ENCODE data around the gene TAS2R60. TPM values are rescaled to one million over a fixed set of nuclear protein-coding genes. Genes with fewer than 3 reads are reported as not detected.

The TAS2R60 gene
- total and polyA plus RNA-seq, 9 of the 15 experiments (the other 6 are each of a cell fraction or from before 2014, with no cell fraction given): 0.08 TPM; not detected in 8

- Histone ChIP-seq H3K9me3 (replicated peaks; ENCODE audit: control insufficient read depth, insufficient read depth, low read depth, low read length) (no peaks in the 10 kb centered on the region), H3K9me1 (ENCODE audit: control insufficient read depth, insufficient read depth, low read length) (no peaks in the 10 kb centered on the region), H3K27me3 (ENCODE audit: control insufficient read depth in 2 of 2, insufficient read depth in 2 of 2, low read length in 2 of 2) (peaks cover 3 to 12% of the 10 kb centered on the region in 2 experiments; a peak in 4 of 5 replicates), H3K9ac (ENCODE audit: insufficient read depth in 1 of 2, low read depth in 2 of 2, low read length in 2 of 2) (no peak overlapping the region), H3K4me2 (ENCODE audit: insufficient read depth, low read length) (no peak overlapping the region), H3K27ac (ENCODE audit: extremely low read depth, low read depth, low read length) (no peak overlapping the region), H3K79me2 (ENCODE audit: control insufficient read depth, insufficient read depth, low read length) (no peaks in the 10 kb centered on the region), H4K20me1 (replicated peaks; ENCODE audit: control insufficient read depth, insufficient read depth, low read length) (no peaks in the 10 kb centered on the region), H2AFZ (ENCODE audit: low read depth, low read length) (no peak overlapping the region), H3K36me3 (ENCODE audit: control insufficient read depth, insufficient read depth, low read length) (no peaks in the 10 kb centered on the region), H3K4me1 (replicated peaks in 1 of 2; ENCODE audit: control insufficient read depth in 2 of 2, insufficient read depth in 2 of 2, low read length in 2 of 2) (no peaks in the 10 kb centered on the region), H3K4me3 (no peak overlapping the region)
- CTCF ChIA-PET (ENCODE audit: low intra/inter-chr PET ratio): no interaction called here
- intact Hi-C loops (cut with micrococcal nuclease) (no loop called here), in situ Hi-C loops (cut with MboI) (no loop called here)
- TF ChIP-seq, protein P1, sequence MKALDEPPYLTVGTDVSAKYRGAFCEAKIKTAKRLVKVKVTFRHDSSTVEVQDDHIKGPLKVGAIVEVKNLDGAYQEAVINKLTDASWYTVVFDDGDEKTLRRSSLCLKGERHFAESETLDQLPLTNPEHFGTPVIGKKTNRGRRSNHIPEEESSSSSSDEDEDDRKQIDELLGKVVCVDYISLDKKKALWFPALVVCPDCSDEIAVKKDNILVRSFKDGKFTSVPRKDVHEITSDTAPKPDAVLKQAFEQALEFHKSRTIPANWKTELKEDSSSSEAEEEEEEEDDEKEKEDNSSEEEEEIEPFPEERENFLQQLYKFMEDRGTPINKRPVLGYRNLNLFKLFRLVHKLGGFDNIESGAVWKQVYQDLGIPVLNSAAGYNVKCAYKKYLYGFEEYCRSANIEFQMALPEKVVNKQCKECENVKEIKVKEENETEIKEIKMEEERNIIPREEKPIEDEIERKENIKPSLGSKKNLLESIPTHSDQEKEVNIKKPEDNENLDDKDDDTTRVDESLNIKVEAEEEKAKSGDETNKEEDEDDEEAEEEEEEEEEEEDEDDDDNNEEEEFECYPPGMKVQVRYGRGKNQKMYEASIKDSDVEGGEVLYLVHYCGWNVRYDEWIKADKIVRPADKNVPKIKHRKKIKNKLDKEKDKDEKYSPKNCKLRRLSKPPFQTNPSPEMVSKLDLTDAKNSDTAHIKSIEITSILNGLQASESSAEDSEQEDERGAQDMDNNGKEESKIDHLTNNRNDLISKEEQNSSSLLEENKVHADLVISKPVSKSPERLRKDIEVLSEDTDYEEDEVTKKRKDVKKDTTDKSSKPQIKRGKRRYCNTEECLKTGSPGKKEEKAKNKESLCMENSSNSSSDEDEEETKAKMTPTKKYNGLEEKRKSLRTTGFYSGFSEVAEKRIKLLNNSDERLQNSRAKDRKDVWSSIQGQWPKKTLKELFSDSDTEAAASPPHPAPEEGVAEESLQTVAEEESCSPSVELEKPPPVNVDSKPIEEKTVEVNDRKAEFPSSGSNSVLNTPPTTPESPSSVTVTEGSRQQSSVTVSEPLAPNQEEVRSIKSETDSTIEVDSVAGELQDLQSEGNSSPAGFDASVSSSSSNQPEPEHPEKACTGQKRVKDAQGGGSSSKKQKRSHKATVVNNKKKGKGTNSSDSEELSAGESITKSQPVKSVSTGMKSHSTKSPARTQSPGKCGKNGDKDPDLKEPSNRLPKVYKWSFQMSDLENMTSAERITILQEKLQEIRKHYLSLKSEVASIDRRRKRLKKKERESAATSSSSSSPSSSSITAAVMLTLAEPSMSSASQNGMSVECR (CRISPR knock-in tag; IDR thresholded peaks at IDR 0.05): no peak
- TF ChIP-seq BMI1 (IDR thresholded peaks at IDR 0.05; ENCODE audit: low read length) (no peak), ZNF224 (CRISPR knock-in tag; IDR thresholded peaks at IDR 0.05) (no peak), ZNF75A (CRISPR knock-in tag; IDR thresholded peaks at IDR 0.05) (no peak), ZFP1 (CRISPR knock-in tag; IDR thresholded peaks at IDR 0.05) (no peak), CAMTA2 (CRISPR knock-in tag; conservative IDR thresholded peaks at IDR 0.05) (no peak), ZNF232 (CRISPR knock-in tag; IDR thresholded peaks at IDR 0.05) (no peak)
- no TSS peak for BruUV-seq (replicated peaks)
- POLR2A ChIA-PET: no interaction called here
- ATAC-seq (no peak; the same call in 2 of the 3 replicates), DNase-seq (ENCODE audit: extremely low read depth in 1 of 4, low spot score in 3 of 4) (no peak), FAIRE-seq (no peak)
- WGBS (ENCODE audit: insufficient coverage, low coverage, missing lambda C conversion rate): 9% methylated on average over 10 of the region's 10 CpGs
Observed at GRCh38 chr7:143479055-143479766, 36.0 kb downstream of the TAS2R60 start.
